Measurements from ENCODE around the gene GLIS1.

GLIS1 gene

DNA sequence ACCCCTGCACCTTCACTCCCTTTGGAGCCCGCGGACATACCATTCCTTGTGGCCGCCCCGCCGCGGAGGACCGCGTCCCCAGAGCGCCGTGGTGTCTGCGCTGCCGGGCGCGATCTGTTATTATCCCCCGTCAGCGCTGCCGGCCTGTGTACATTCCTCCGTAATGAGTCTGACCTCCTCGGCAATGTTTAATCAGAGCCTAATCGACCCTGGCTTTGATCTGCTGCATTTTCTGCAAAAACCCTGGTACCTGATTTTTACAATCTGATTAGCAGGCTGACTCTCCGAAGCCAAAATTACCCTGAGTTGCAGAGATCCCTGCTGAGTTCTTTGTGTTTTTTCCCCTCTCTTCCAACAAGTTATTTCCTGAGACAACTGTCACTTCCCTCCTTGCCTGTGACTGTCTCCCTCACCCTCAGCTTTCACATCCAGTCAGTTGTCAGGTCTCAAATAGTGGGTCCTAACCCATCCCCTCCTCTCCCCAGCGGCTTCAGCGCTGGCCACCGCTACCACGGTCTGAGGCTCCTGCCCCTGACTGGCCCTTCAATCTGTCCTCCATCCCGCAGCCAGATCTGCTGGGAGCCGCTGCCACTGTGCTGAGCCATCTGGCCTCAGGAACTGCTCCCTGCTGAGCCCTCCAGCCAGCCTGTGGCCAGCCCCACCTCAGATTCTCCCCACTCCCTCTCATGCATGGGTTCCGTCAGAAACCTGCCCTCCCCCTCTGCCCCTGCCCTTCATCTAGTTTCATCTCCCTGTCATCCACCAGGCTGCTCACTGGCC lies 53.5 kb downstream of the GLIS1 start:
- Histone ChIP-seq H3K36me3 (ENCODE audit: low read length) (no peaks in the 10 kb centered on the region), H4K20me1 (ENCODE audit: low read depth, low read length) (no peaks in the 10 kb centered on the region), H3K79me2 (ENCODE audit: insufficient read depth, low read length) (no peaks in the 10 kb centered on the region), H3K9ac (ENCODE audit: low read length) (no peak overlapping the region), H3K27ac (ENCODE audit: low read depth, low read length) (no peak overlapping the region), H3K4me2 (ENCODE audit: low read depth, low read length, poor library complexity, severe bottlenecking) (no peak overlapping the region), H2AFZ (ENCODE audit: low read depth, low read length, severe bottlenecking) (no peak overlapping the region), H3K9me3 (ENCODE audit: insufficient read depth, low read length) (no peaks in the 10 kb centered on the region), H3K4me3 (ENCODE audit: insufficient read depth, low read length, poor library complexity, severe bottlenecking) (no peak overlapping the region), H3K9me2 (replicated peaks; ENCODE audit: insufficient read depth, low read length) (no peaks in the 10 kb centered on the region), H3F3A (ENCODE audit: insufficient read depth) (no peaks in the 10 kb centered on the region), H3K27me3 (ENCODE audit: low read length) (no peaks in the 10 kb centered on the region)
- TF ChIP-seq, protein P1, sequence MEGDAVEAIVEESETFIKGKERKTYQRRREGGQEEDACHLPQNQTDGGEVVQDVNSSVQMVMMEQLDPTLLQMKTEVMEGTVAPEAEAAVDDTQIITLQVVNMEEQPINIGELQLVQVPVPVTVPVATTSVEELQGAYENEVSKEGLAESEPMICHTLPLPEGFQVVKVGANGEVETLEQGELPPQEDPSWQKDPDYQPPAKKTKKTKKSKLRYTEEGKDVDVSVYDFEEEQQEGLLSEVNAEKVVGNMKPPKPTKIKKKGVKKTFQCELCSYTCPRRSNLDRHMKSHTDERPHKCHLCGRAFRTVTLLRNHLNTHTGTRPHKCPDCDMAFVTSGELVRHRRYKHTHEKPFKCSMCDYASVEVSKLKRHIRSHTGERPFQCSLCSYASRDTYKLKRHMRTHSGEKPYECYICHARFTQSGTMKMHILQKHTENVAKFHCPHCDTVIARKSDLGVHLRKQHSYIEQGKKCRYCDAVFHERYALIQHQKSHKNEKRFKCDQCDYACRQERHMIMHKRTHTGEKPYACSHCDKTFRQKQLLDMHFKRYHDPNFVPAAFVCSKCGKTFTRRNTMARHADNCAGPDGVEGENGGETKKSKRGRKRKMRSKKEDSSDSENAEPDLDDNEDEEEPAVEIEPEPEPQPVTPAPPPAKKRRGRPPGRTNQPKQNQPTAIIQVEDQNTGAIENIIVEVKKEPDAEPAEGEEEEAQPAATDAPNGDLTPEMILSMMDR (IDR thresholded peaks at IDR 0.05; ENCODE audit: insufficient read depth, low read length, poor library complexity, severe bottlenecking) = no peak
- no peak for TF ChIP-seq EZH2phosphoT487 (conservative IDR thresholded peaks at IDR 0.05; ENCODE audit: low read length)

DNA sequence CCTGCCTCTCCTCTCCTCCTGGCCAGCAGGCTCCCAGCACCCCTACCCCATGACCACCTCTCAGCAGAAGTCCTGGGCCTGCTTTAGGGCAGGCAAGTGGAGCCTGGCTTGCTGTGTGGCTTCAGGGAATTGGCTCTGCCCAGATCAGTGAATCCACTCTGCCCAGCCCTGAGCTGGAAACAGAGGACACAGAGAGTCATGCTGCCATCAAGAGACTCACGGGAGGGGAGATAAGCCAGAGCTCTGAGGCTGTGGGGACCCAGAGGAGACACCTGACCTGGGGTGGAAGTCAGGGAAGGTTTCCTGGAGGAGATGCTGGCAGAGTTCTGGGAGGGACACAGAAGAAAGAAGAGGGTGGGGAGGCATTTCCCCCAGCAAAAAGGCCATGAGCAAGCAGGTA lies 54.2 kb downstream of the GLIS1 start:
- Histone ChIP-seq H3K9me2 (replicated peaks; ENCODE audit: insufficient read depth, low read length) (no peaks in the 10 kb centered on the region), H3F3A (ENCODE audit: insufficient read depth) (no peaks in the 10 kb centered on the region), H2AFZ (ENCODE audit: low read depth, low read length, severe bottlenecking) (no peak overlapping the region), H3K27ac (ENCODE audit: low read depth, low read length) (no peak overlapping the region), H3K27me3 (ENCODE audit: low read length) (no peaks in the 10 kb centered on the region), H3K9ac (ENCODE audit: low read length) (no peak overlapping the region), H3K79me2 (ENCODE audit: insufficient read depth, low read length) (no peaks in the 10 kb centered on the region), H4K20me1 (ENCODE audit: low read depth, low read length) (no peaks in the 10 kb centered on the region), H3K36me3 (ENCODE audit: low read length) (no peaks in the 10 kb centered on the region), H3K4me3 (ENCODE audit: insufficient read depth, low read length, poor library complexity, severe bottlenecking) (no peak overlapping the region), H3K9me3 (ENCODE audit: insufficient read depth, low read length) (no peaks in the 10 kb centered on the region), H3K4me2 (ENCODE audit: low read depth, low read length, poor library complexity, severe bottlenecking) (no peak overlapping the region)
- no peak for TF ChIP-seq EZH2phosphoT487 (conservative IDR thresholded peaks at IDR 0.05; ENCODE audit: low read length)
- TF ChIP-seq, protein P1 (IDR thresholded peaks at IDR 0.05; ENCODE audit: insufficient read depth, low read length, poor library complexity, severe bottlenecking) = no peak

DNA sequence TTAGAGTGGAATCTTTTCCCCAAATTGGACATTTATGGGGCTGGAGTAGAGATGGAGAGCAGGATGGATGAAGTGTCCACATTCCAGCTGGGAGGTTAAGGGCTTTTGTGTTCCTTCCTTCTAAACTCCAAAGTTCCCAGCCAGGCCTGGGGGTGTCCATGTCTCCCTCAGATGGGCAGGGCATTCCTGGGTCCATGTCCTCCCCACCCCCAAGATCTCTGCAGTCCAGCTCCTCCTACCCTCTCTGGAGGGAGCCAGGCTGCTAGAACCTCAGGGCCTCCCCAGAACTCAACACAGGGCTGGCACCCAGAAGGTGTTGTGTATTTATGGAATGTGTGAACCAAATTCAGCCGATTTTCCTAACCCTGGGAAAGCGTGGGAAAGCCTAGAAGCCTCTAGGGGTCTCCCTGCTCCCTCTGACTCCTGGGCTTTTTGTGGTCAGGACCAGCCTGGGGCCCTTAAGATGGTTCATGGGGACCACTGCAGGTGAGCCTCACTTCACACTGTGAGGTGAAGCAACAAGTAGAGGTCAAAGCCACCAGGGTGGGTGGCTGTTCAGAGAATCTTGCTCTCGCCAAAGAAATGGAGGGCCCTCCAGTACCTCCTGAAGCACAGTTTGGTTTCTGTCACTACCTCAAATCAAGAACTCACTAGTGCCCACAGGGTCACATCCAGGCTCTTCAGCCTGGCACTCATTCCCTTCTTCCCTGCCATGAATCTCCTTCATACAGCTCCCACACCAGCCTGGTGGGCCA lies 54.8 kb downstream of the GLIS1 start:
- TF ChIP-seq EZH2phosphoT487 (conservative IDR thresholded peaks at IDR 0.05; ENCODE audit: low read length) = no peak
- TF ChIP-seq, protein P1 (IDR thresholded peaks at IDR 0.05; ENCODE audit: insufficient read depth, low read length, poor library complexity, severe bottlenecking) = no peak
- no peak overlapping the region for H3K4me3 ChIP-seq (ENCODE audit: insufficient read depth, low read length, poor library complexity, severe bottlenecking)
- no peak overlapping the region for H2AFZ ChIP-seq (ENCODE audit: low read depth, low read length, severe bottlenecking)
- no peaks in the 10 kb centered on the region for H3K9me2 ChIP-seq (replicated peaks; ENCODE audit: insufficient read depth, low read length)
- no peaks in the 10 kb centered on the region for H3F3A ChIP-seq (ENCODE audit: insufficient read depth)
- no peaks in the 10 kb centered on the region for H4K20me1 ChIP-seq (ENCODE audit: low read depth, low read length)
- H3K4me2 ChIP-seq (ENCODE audit: low read depth, low read length, poor library complexity, severe bottlenecking) = no peak overlapping the region
- no peaks in the 10 kb centered on the region for H3K36me3 ChIP-seq (ENCODE audit: low read length)
- H3K27me3 ChIP-seq (ENCODE audit: low read length) = no peaks in the 10 kb centered on the region
- H3K9me3 ChIP-seq (ENCODE audit: insufficient read depth, low read length) = no peaks in the 10 kb centered on the region
- H3K79me2 ChIP-seq (ENCODE audit: insufficient read depth, low read length) = no peaks in the 10 kb centered on the region
- H3K27ac ChIP-seq (ENCODE audit: low read depth, low read length) = no peak overlapping the region
- no peak overlapping the region for H3K9ac ChIP-seq (ENCODE audit: low read length)
